ENCODE data around the gene SERHL2.
"Not testable (repeated sequence)": the region's sequence is repeated elsewhere in the genome, so short reads cannot be mapped to it uniquely, and the experiment has no call there.

The SERHL2 gene

GRCh38 chr22:42553475-42554361 is at the start of gene SERHL2:
SERHL2 (plus strand) TSS chr22:42553956; CDS start chr22:42554021, 65 bp downstream.
- peak; percentile 78 for DNase-seq

- DNase-seq = not testable (repeated sequence)
Measured at GRCh38 chr22:42508327-42508974, 45.3 kb upstream of the SERHL2 start.

GRCh38 chr22:42508975-42509364 is 44.8 kb upstream of the SERHL2 start:
- DNase-seq = not testable (repeated sequence)

GRCh38 chr22:42509548-42509947 is 44.2 kb upstream of the SERHL2 start:
- DNase-seq = no peak

- DNase-seq = no peak
Measured at GRCh38 chr22:42511401-42511891, 42.3 kb upstream of the SERHL2 start.

- DNase-seq = not testable (repeated sequence)
Measured at GRCh38 chr22:42512273-42512990, 41.3 kb upstream of the SERHL2 start.

- not testable (repeated sequence) for DNase-seq
Measured at GRCh38 chr22:42514331-42514730, 39.4 kb upstream of the SERHL2 start.

- DNase-seq = not testable (repeated sequence)
Measured at GRCh38 chr22:42515304-42515703, 38.5 kb upstream of the SERHL2 start.

GRCh38 chr22:42515896-42516295 is 37.9 kb upstream of the SERHL2 start:
- DNase-seq = no peak

GRCh38 chr22:42517103-42517502 is 36.7 kb upstream of the SERHL2 start:
- not testable (repeated sequence) for DNase-seq

GRCh38 chr22:42518638-42519524 is 34.9 kb upstream of the SERHL2 start:
- DNase-seq = not testable (repeated sequence)

GRCh38 chr22:42519525-42520401 is 34.0 kb upstream of the SERHL2 start, which contains the start of gene RRP7A:
RRP7A (minus strand) TSS chr22:42519796; CDS start chr22:42519786, 10 bp downstream.
- peak; percentile 85 for DNase-seq

GRCh38 chr22:42521228-42521546 is 32.6 kb upstream of the SERHL2 start:
- no peak for DNase-seq

GRCh38 chr22:42522546-42522945 is 31.2 kb upstream of the SERHL2 start:
- no peak for DNase-seq

- DNase-seq = no peak
Measured at GRCh38 chr22:42528591-42529307, 25.0 kb upstream of the SERHL2 start.

- not testable (repeated sequence) for DNase-seq
Measured at GRCh38 chr22:42529435-42529834, 24.3 kb upstream of the SERHL2 start.

- DNase-seq = not testable (repeated sequence)
Measured at GRCh38 chr22:42531401-42532084, 22.2 kb upstream of the SERHL2 start.

- DNase-seq = no peak
Measured at GRCh38 chr22:42533638-42533977, 20.1 kb upstream of the SERHL2 start.

- not testable (repeated sequence) for DNase-seq
Measured at GRCh38 chr22:42535082-42535731, 18.5 kb upstream of the SERHL2 start.
